Neutrophil (primary cell): ENCODE measurements around the gene PLIN4.

ENCODE experiments used
- H3K27ac ChIP-seq: fragments of 200-600 bp; sonication (generic); 2 replicates; pipeline ENCODE4 v1.5.1; 2016; ENCODE audit warnings: mild to moderate bottlenecking, moderate library complexity
- H3K27me3 ChIP-seq: fragments of 200-600 bp; sonication (generic); 2 replicates; pipeline ENCODE4 v1.6.0; 2016; ENCODE audit warnings: mild to moderate bottlenecking
- H3K36me3 ChIP-seq: fragments of 200-600 bp; sonication (generic); 2 replicates; pipeline ENCODE4 v1.5.1; 2017
- H3K4me1 ChIP-seq, 2 experiments: fragments of 200-600 bp in 1 of 2; sonication (generic) in 1 of 2; 1 replicate in 1 of 2; 2 replicates in 1 of 2; pipeline versions ENCODE4 v1.5.1 to v1.6.1; 2013 to 2016; ENCODE audit warnings: low read depth in 1 of 2, low read length in 1 of 2, mild to moderate bottlenecking in 1 of 2, moderate library complexity in 1 of 2; ENCODE audit not compliant: control insufficient read depth in 1 of 2, insufficient read depth in 1 of 2
- H3K4me3 ChIP-seq, 2 experiments: fragments of 200-600 bp in 1 of 2; sonication (generic) in 1 of 2; 1 replicate in 1 of 2; 2 replicates in 1 of 2; pipeline ENCODE4 v1.5.1; 2013 to 2016; ENCODE audit warnings: low read depth in 1 of 2, low read length in 1 of 2, mild to moderate bottlenecking in 1 of 2, moderate library complexity in 1 of 2
- H3K9me3 ChIP-seq: fragments of 200-600 bp; sonication (generic); 2 replicates; pipeline ENCODE4 v1.5.1; 2016
- CTCF ChIP-seq: fragments of 200-600 bp; sonication (generic); IDR thresholded peaks from 2 replicates; pipeline ENCODE4 v1.5.1; 2016; ENCODE audit warnings: antibody characterized with exemption

PLIN4 gene

DNA sequence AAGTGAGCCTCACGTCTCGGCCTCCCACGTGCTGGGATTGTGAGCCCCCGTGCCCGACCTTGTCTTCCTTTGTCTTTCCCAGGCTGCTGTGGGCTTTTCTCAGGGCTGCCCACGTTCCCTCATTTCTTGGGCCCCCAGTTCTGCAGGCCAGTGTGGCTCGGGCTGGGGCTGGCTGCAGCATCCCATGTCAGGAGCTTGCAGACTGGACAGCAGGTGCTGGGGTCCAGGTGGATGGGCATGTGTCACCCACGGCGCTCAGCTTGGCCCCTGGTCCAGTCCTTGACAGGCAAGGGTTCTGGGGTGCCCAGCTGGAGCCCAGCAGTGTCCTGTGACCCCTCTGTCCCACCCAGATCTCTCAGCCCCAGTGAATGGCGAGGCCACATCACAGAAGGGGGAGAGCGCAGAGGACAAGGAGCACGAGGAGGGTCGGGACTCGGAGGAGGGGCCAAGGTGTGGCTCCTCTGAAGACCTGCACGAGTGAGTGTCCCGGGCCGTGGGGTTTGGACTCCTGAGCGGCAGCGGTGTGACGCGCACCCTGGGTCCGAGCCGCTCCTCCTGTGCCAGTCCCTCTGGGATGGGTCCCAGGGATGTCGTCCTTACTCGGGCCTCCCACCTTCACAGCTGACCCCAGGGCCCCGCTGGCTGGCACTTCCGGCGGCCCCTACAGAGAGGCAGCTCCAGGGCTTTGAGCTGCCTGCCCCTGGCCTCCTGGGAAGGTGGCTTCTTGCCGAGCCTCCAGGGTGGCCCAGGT lies 17.3 kb downstream of the PLIN4 start:
- Histone ChIP-seq H3K27me3 (no peaks in the 10 kb centered on the region), H3K4me1 (no peaks in the 10 kb centered on the region), H3K9me3 (no peaks in the 10 kb centered on the region), H3K27ac (no peak overlapping the region), H3K4me3 (no peak overlapping the region), H3K36me3 (peaks cover 97% of the 10 kb centered on the region)
- no peak for TF ChIP-seq CTCF

- H3K27me3 ChIP-seq, result no peaks in the 10 kb centered on the region
- no peak overlapping the region for H3K4me3 ChIP-seq
- no peaks in the 10 kb centered on the region for H3K9me3 ChIP-seq
- H3K36me3 ChIP-seq, result peaks cover 94% of the 10 kb centered on the region
- no peaks in the 10 kb centered on the region for H3K4me1 ChIP-seq
- no peak overlapping the region for H3K27ac ChIP-seq
- TF ChIP-seq CTCF, result no peak
Observed at GRCh38 chr19:4499855-4500254, 18.4 kb downstream of the PLIN4 start.

- Histone ChIP-seq H3K4me1 (no peaks in the 10 kb centered on the region), H3K27ac (no peak overlapping the region), H3K36me3 (peaks cover 94% of the 10 kb centered on the region), H3K4me3 (no peak overlapping the region), H3K9me3 (no peaks in the 10 kb centered on the region), H3K27me3 (no peaks in the 10 kb centered on the region)
- TF ChIP-seq CTCF, result no peak
Observed at GRCh38 chr19:4499318-4499717, 19.0 kb downstream of the PLIN4 start.

GRCh38 chr19:4498694-4499093 lies 19.6 kb downstream of the PLIN4 start:
- peaks cover 94% of the 10 kb centered on the region for H3K36me3 ChIP-seq

GRCh38 chr19:4497770-4498389 lies 20.4 kb downstream of the PLIN4 start:
- no peak for TF ChIP-seq CTCF
- Histone ChIP-seq H3K4me3 (no peak overlapping the region), H3K36me3 (peaks cover 93% of the 10 kb centered on the region)

More at GRCh38 chr19:4498694-4499093, 19.6 kb downstream of the PLIN4 start:
- Histone ChIP-seq H3K9me3 (no peaks in the 10 kb centered on the region), H3K4me3 (no peak overlapping the region), H3K27me3 (no peaks in the 10 kb centered on the region), H3K27ac (no peak overlapping the region), H3K4me1 (no peaks in the 10 kb centered on the region)
- no peak for TF ChIP-seq CTCF

More at GRCh38 chr19:4497770-4498389, 20.4 kb downstream of the PLIN4 start:
- no peaks in the 10 kb centered on the region for H3K9me3 ChIP-seq
- H3K4me1 ChIP-seq, result no peaks in the 10 kb centered on the region
- no peak overlapping the region for H3K27ac ChIP-seq
- H3K27me3 ChIP-seq, result no peaks in the 10 kb centered on the region
